ENCODE data around the gene DYSF.

GRCh38 chr2:71706121-71706520, 252.8 kb downstream of the DYSF start:
- TF ChIP-seq POLR2A (IDR thresholded peaks at IDR 0.05; ENCODE audit: low read length) (no peak), GATA1 (IDR thresholded peaks at IDR 0.05; ENCODE audit: low read depth, low read length) (no peak)
